Activated CD4-positive, alpha-beta memory T cell treated with anti-CD3 and anti-CD28 coated beads for 36 hours (primary cell): ENCODE results near the gene SCGN. TPM values are rescaled to one million over a fixed set of nuclear protein-coding genes. Genes with fewer than 3 reads are reported as not detected.
A peak's percentile ranks its signal among the peaks of the same experiment; 100 is the strongest.

Experiments
- CTCF ChIA-PET: fragments of 350-600 bp; sonication (Branson Sonifier 250); formaldehyde crosslinking; loops from one replicate; lab custom pipeline; 2021; ENCODE audit warnings: antibody characterized with exemption, inconsistent platforms; lab: Charles Lee
- POLR2A ChIA-PET: fragments of 350-600 bp; sonication (Branson Sonifier 250); formaldehyde crosslinking; loops from one replicate; lab custom pipeline; 2021; ENCODE audit warnings: antibody characterized with exemption; lab: Charles Lee
- DNase-seq: peaks from one replicate; pipeline ENCODE4 v3.0.0-alpha.2; 2020
- H3K27ac Mint-ChIP-seq: one replicate; pipeline ENCODE4 v1.8.0; 2021; ENCODE audit warnings: mixed read lengths
- H3K27me3 Mint-ChIP-seq: one replicate; pipeline ENCODE4 v1.8.0; 2021; ENCODE audit warnings: mixed read lengths
- H3K36me3 Mint-ChIP-seq: one replicate; pipeline ENCODE4 v1.8.0; 2021; ENCODE audit warnings: mixed read lengths
- H3K4me1 Mint-ChIP-seq: one replicate; pipeline ENCODE4 v1.8.0; 2021; ENCODE audit warnings: low read depth, mixed read lengths
- H3K4me3 Mint-ChIP-seq: one replicate; pipeline ENCODE4 v1.8.0; 2021; ENCODE audit warnings: mild to moderate bottlenecking, mixed read lengths
- H3K9me3 Mint-ChIP-seq: one replicate; pipeline ENCODE4 v1.8.0; 2021; ENCODE audit warnings: mixed read lengths
- intact Hi-C: fragments of 100-400 bp; cut with micrococcal nuclease; formaldehyde crosslinking; loops from one replicate; pipeline ENCODE4 v1.15.1; 2023
- total RNA-seq, 2 experiments: library from RNA; stranded (reverse); gene quantifications; one replicate each; pipeline ENCODE4 v1.2.3, GENCODE V29; 2021

The SCGN gene
- total RNA-seq = not detected

GRCh38 chr6:25652007-25652515 is at the start of gene SCGN:
Gene SCGN (plus strand): TSS chr6:25652215. CDS start chr6:25652404, 189 bp downstream.
- no peak within 1 kb of the TSS for H3K27ac Mint-ChIP-seq
- peaks cover 2% of the 10 kb centered on the region for H3K4me1 Mint-ChIP-seq
- CTCF ChIA-PET = no interaction called here
- POLR2A ChIA-PET = no interaction called here
- intact Hi-C loops = no loop called here
- H3K36me3 Mint-ChIP-seq = no peaks in the 10 kb centered on the region
- H3K4me3 Mint-ChIP-seq = no peak within 1 kb of the TSS
- H3K27me3 Mint-ChIP-seq = peaks cover 43% of the 10 kb centered on the region
- H3K9me3 Mint-ChIP-seq = no peaks in the 10 kb centered on the region
- DNase-seq = peak; percentile 69

- Mint-ChIP-seq H3K4me1 (no peaks in the 10 kb centered on the region), H3K36me3 (no peaks in the 10 kb centered on the region), H3K9me3 (no peaks in the 10 kb centered on the region), H3K27ac (no peak overlapping the region), H3K27me3 (no peaks in the 10 kb centered on the region), H3K4me3 (no peak overlapping the region)
- intact Hi-C loops = loop anchor here (1.0 kb wide), 2 partner anchors 337 to 379 kb away; no protein-coding TSS in a partner anchor
- POLR2A ChIA-PET = no interaction called here
- CTCF ChIA-PET = interaction anchor here (0.6 to 2.4 kb wide), 7 partner anchors 31 to 379 kb away, joined by 3 to 9 read pairs (median 3); no protein-coding TSS in a partner anchor
- no peak for DNase-seq
Observed at GRCh38 chr6:25602674-25602982, 49.4 kb upstream of the SCGN start.

- intact Hi-C loops = no loop called here
- DNase-seq = no peak
Observed at GRCh38 chr6:25603251-25603650, 48.8 kb upstream of the SCGN start.

GRCh38 chr6:25606151-25606550 is 45.9 kb upstream of the SCGN start:
- H3K4me3 Mint-ChIP-seq = no peak overlapping the region
- H3K27me3 Mint-ChIP-seq = no peaks in the 10 kb centered on the region
- no peak overlapping the region for H3K27ac Mint-ChIP-seq
- no peaks in the 10 kb centered on the region for H3K36me3 Mint-ChIP-seq
- H3K9me3 Mint-ChIP-seq = no peaks in the 10 kb centered on the region
- intact Hi-C loops = no loop called here
- ChIA-PET POLR2A (no interaction called here), CTCF (interaction anchor here (0.7 to 1.6 kb wide), 2 partner anchors 24 to 383 kb away, joined by 3 to 6 read pairs; no protein-coding TSS in a partner anchor)
- no peak for DNase-seq
- H3K4me1 Mint-ChIP-seq = no peaks in the 10 kb centered on the region

More at GRCh38 chr6:25603251-25603650, 48.8 kb upstream of the SCGN start:
- Mint-ChIP-seq H3K27ac (no peak overlapping the region), H3K4me1 (no peaks in the 10 kb centered on the region), H3K27me3 (no peaks in the 10 kb centered on the region), H3K4me3 (no peak overlapping the region), H3K9me3 (no peaks in the 10 kb centered on the region), H3K36me3 (no peaks in the 10 kb centered on the region)
- ChIA-PET CTCF (interaction anchor here (1.3 to 2.4 kb wide), 5 partner anchors 33 to 380 kb away, joined by 3 to 9 read pairs (median 8); no protein-coding TSS in a partner anchor), POLR2A (no interaction called here)

- no peaks in the 10 kb centered on the region for H3K4me1 Mint-ChIP-seq
- intact Hi-C loops = no loop called here
- no peaks in the 10 kb centered on the region for H3K9me3 Mint-ChIP-seq
- POLR2A ChIA-PET = no interaction called here
- CTCF ChIA-PET = interaction anchor here (1.3 kb wide), 1 partner anchor 52 kb away, joined by 5 read pairs; no protein-coding TSS in a partner anchor
- H3K27me3 Mint-ChIP-seq = no peaks in the 10 kb centered on the region
- DNase-seq = no peak
- no peak overlapping the region for H3K27ac Mint-ChIP-seq
- no peak overlapping the region for H3K4me3 Mint-ChIP-seq
- no peaks in the 10 kb centered on the region for H3K36me3 Mint-ChIP-seq
Observed at GRCh38 chr6:25608558-25609174, 43.3 kb upstream of the SCGN start.

- Mint-ChIP-seq H3K4me3 (no peak overlapping the region), H3K27me3 (no peaks in the 10 kb centered on the region), H3K27ac (no peak overlapping the region), H3K36me3 (no peaks in the 10 kb centered on the region), H3K4me1 (no peaks in the 10 kb centered on the region), H3K9me3 (no peaks in the 10 kb centered on the region)
- no peak for DNase-seq
- ChIA-PET POLR2A (no interaction called here), CTCF (interaction anchor here (1.2 kb wide), 1 partner anchor 347 kb away, joined by 3 read pairs; no protein-coding TSS in a partner anchor)
- intact Hi-C loops = no loop called here
Observed at GRCh38 chr6:25612666-25613065, 39.3 kb upstream of the SCGN start.

- CTCF ChIA-PET = no interaction called here
- H3K4me1 Mint-ChIP-seq = no peaks in the 10 kb centered on the region
- H3K36me3 Mint-ChIP-seq = no peaks in the 10 kb centered on the region
- POLR2A ChIA-PET = interaction anchor here (0.6 kb wide), 1 partner anchor 132 kb away, joined by 3 read pairs; no protein-coding TSS in a partner anchor
- H3K27me3 Mint-ChIP-seq = no peaks in the 10 kb centered on the region
- intact Hi-C loops = no loop called here
- H3K9me3 Mint-ChIP-seq = no peaks in the 10 kb centered on the region
- H3K27ac Mint-ChIP-seq = no peak overlapping the region
- no peak overlapping the region for H3K4me3 Mint-ChIP-seq
- DNase-seq = no peak
Observed at GRCh38 chr6:25613415-25613814, 38.6 kb upstream of the SCGN start.

- Mint-ChIP-seq H3K4me3 (no peak overlapping the region), H3K9me3 (no peaks in the 10 kb centered on the region), H3K27ac (no peak overlapping the region), H3K4me1 (no peaks in the 10 kb centered on the region), H3K27me3 (no peaks in the 10 kb centered on the region), H3K36me3 (no peaks in the 10 kb centered on the region)
- no peak for DNase-seq
- ChIA-PET POLR2A (interaction anchor here (0.6 kb wide), 1 partner anchor 133 kb away, joined by 3 read pairs; no protein-coding TSS in a partner anchor), CTCF (interaction anchor here (0.5 kb wide), 1 partner anchor 90 kb away, joined by 3 read pairs; no protein-coding TSS in a partner anchor)
- intact Hi-C loops = no loop called here
Observed at GRCh38 chr6:25614052-25614451, 38.0 kb upstream of the SCGN start.

- CTCF ChIA-PET = no interaction called here
- peaks cover 2% of the 10 kb centered on the region for H3K36me3 Mint-ChIP-seq
- intact Hi-C loops = no loop called here
Observed at GRCh38 chr6:25615471-25615870, 36.5 kb upstream of the SCGN start.

GRCh38 chr6:25617997-25618396 is 34.0 kb upstream of the SCGN start:
- Mint-ChIP-seq H3K4me3 (no peak overlapping the region), H3K36me3 (peaks cover 2% of the 10 kb centered on the region), H3K27me3 (no peaks in the 10 kb centered on the region), H3K4me1 (no peaks in the 10 kb centered on the region), H3K9me3 (no peaks in the 10 kb centered on the region), H3K27ac (no peak overlapping the region)
- ChIA-PET POLR2A (no interaction called here), CTCF (interaction anchor here (0.7 to 1.1 kb wide), 3 partner anchors 20 to 353 kb away, joined by 3 read pairs; no protein-coding TSS in a partner anchor)
- intact Hi-C loops = no loop called here
- DNase-seq = no peak

More at GRCh38 chr6:25615471-25615870, 36.5 kb upstream of the SCGN start:
- Mint-ChIP-seq H3K27me3 (no peaks in the 10 kb centered on the region), H3K9me3 (no peaks in the 10 kb centered on the region), H3K4me1 (no peaks in the 10 kb centered on the region), H3K27ac (no peak overlapping the region), H3K4me3 (no peak overlapping the region)
- DNase-seq = no peak
- POLR2A ChIA-PET = no interaction called here

GRCh38 chr6:25619217-25619616 is 32.8 kb upstream of the SCGN start:
- Mint-ChIP-seq H3K4me3 (no peak overlapping the region), H3K27ac (no peak overlapping the region), H3K4me1 (no peaks in the 10 kb centered on the region), H3K27me3 (no peaks in the 10 kb centered on the region), H3K9me3 (no peaks in the 10 kb centered on the region), H3K36me3 (peaks cover 2% of the 10 kb centered on the region)
- CTCF ChIA-PET = no interaction called here
- intact Hi-C loops = no loop called here
- DNase-seq = no peak
- POLR2A ChIA-PET = no interaction called here

- H3K27ac Mint-ChIP-seq = no peak overlapping the region
- H3K9me3 Mint-ChIP-seq = no peaks in the 10 kb centered on the region
- ChIA-PET CTCF (no interaction called here), POLR2A (no interaction called here)
- H3K36me3 Mint-ChIP-seq = peaks cover 2% of the 10 kb centered on the region
- no peaks in the 10 kb centered on the region for H3K27me3 Mint-ChIP-seq
- H3K4me3 Mint-ChIP-seq = no peak overlapping the region
- no peaks in the 10 kb centered on the region for H3K4me1 Mint-ChIP-seq
- DNase-seq = no peak
- intact Hi-C loops = no loop called here
Observed at GRCh38 chr6:25620391-25620790, 31.6 kb upstream of the SCGN start.
